Measurements from ENCODE around the gene PELI3. TPM values are rescaled to one million over a fixed set of nuclear protein-coding genes. Genes with fewer than 3 reads are reported as not detected.

Gene PELI3
- total and polyA plus RNA-seq, 10 of the 15 experiments (the other 5 are each of a cell fraction or from before 2014, with no cell fraction given), result 0.14 to 1.5 (median 0.66) TPM

DNA sequence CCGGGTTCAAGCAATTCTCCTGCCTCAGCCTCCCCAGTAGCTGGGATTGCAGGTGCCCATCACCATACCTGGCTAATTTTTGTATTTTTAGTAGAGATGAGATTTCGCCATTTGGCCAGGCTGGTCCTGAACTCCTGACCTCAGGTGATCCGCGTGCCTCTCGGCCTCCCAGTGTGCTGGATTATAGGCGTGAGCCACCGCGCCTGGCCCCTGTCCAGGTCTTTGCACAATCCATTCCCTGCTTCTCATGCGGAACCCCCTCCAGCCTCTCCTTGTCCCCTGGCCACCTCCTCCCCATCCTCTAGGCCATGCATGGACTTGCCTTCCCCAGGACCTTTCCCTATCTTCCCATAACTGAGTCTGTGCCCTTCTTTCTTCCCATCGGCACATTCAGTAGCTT is 22.3 kb downstream of the PELI3 start (continued):
- TF ChIP-seq, protein P1, sequence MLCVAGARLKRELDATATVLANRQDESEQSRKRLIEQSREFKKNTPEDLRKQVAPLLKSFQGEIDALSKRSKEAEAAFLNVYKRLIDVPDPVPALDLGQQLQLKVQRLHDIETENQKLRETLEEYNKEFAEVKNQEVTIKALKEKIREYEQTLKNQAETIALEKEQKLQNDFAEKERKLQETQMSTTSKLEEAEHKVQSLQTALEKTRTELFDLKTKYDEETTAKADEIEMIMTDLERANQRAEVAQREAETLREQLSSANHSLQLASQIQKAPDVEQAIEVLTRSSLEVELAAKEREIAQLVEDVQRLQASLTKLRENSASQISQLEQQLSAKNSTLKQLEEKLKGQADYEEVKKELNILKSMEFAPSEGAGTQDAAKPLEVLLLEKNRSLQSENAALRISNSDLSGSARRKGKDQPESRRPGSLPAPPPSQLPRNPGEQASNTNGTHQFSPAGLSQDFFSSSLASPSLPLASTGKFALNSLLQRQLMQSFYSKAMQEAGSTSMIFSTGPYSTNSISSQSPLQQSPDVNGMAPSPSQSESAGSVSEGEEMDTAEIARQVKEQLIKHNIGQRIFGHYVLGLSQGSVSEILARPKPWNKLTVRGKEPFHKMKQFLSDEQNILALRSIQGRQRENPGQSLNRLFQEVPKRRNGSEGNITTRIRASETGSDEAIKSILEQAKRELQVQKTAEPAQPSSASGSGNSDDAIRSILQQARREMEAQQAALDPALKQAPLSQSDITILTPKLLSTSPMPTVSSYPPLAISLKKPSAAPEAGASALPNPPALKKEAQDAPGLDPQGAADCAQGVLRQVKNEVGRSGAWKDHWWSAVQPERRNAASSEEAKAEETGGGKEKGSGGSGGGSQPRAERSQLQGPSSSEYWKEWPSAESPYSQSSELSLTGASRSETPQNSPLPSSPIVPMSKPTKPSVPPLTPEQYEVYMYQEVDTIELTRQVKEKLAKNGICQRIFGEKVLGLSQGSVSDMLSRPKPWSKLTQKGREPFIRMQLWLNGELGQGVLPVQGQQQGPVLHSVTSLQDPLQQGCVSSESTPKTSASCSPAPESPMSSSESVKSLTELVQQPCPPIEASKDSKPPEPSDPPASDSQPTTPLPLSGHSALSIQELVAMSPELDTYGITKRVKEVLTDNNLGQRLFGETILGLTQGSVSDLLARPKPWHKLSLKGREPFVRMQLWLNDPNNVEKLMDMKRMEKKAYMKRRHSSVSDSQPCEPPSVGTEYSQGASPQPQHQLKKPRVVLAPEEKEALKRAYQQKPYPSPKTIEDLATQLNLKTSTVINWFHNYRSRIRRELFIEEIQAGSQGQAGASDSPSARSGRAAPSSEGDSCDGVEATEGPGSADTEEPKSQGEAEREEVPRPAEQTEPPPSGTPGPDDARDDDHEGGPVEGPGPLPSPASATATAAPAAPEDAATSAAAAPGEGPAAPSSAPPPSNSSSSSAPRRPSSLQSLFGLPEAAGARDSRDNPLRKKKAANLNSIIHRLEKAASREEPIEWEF (IDR thresholded peaks at IDR 0.05; ENCODE audit: insufficient replicate concordance, low read depth, low read length), result no peak

DNA sequence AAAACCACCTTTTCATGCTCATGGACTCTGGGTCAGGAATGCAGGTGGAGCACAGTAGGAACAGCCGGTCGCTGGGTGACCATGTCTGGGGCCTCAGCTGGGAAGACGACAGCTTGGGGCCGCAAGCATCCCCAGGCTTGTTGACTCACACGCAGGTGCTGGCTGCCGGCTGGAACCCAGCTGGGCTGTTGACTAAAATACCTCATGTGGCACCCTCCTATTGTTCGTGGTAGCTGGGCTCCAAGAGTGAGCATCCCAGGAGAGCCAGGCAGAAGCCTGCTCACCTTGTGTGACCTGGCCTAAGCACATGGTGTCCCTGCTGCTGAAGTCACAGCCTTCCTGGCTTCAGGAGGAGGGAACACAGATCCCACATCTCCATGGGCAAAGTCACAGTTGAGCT is 22.9 kb downstream of the PELI3 start:
- POLR2A ChIA-PET, result no interaction called here
- peaks cover 14 to 31% of the 10 kb centered on the region in 2 experiments; a peak in 3 of 4 replicates for H3K36me3 ChIP-seq (ENCODE audit: control insufficient read depth in 2 of 2, insufficient read depth in 2 of 2, low read length in 1 of 2)

More for the DNA sequence above, 22.9 kb downstream of the PELI3 start:
- Histone ChIP-seq H3K9ac (ENCODE audit: control insufficient read depth, insufficient read depth, low read length) (no peak overlapping the region), H3K4me2 (ENCODE audit: control insufficient read depth, insufficient read depth) (no peak overlapping the region), H3K79me2 (ENCODE audit: control insufficient read depth, insufficient read depth, low read length) (no peaks in the 10 kb centered on the region), H3K27me3 (replicated peaks in 1 of 2; ENCODE audit: control insufficient read depth in 2 of 2, insufficient read depth in 2 of 2, low read length in 1 of 2) (no peaks in the 10 kb centered on the region), H4K20me1 (ENCODE audit: control insufficient read depth, insufficient read depth) (no peaks in the 10 kb centered on the region), H2AFZ (ENCODE audit: control insufficient read depth, low read depth, low read length) (no peak overlapping the region), H3K4me3 (no peak overlapping the region), H3K4me1 (ENCODE audit: control insufficient read depth, insufficient read depth, low read length) (no peaks in the 10 kb centered on the region), H3K9me3 (replicated peaks; ENCODE audit: control insufficient read depth, insufficient read depth, low read length) (no peaks in the 10 kb centered on the region), H3K27ac (ENCODE audit: control insufficient read depth, insufficient read depth) (no peak overlapping the region)
- in situ Hi-C loops (cut with MboI) (no loop called here), intact Hi-C loops (cut with micrococcal nuclease; ENCODE audit: unreplicated experiment) (no loop called here)
- no peak for FAIRE-seq
- DNase-seq (ENCODE audit: low read depth, low spot score), result no peak
- ChIA-PET RAD21 (ENCODE audit: unreplicated experiment) (no interaction called here), CTCF (interaction anchor here (1.3 kb wide), 1 partner anchor 51 kb away, joined by 4 read pairs; the partner anchor contains the start of gene MRPL11), SMC1A (ENCODE audit: uncharacterized antibody, unreplicated experiment) (no interaction called here)
- 79% methylated on average over 7 of the region's 7 CpGs for WGBS (ENCODE audit: insufficient coverage, insufficient replicate concordance, low lambda C conversion rate, missing lambda C conversion rate)
- ATAC-seq, result no peak
- TF ChIP-seq STAT3 (IDR thresholded peaks at IDR 0.05; ENCODE audit: low read depth, low read length), result no peak
- no TSS peak for BruUV-seq (replicated peaks)

Data from GM12878 (cell line).